RPMI8226 (cell line): ENCODE results near the gene INCA1.

Source experiments
- DNase-seq: peaks from one replicate; pipeline ENCODE4 v3.0.0-alpha.2; 2015

INCA1 gene

GRCh38 chr17:4947411-4948165 lies 49.7 kb downstream of the INCA1 start:
- peak; percentile 51 for DNase-seq

GRCh38 chr17:4947010-4947410 lies 50.3 kb downstream of the INCA1 start:
- no peak for DNase-seq

GRCh38 chr17:4946312-4946976 lies 50.9 kb downstream of the INCA1 start:
- DNase-seq, result no peak

- DNase-seq, result no peak
These were observed 51.4 kb downstream of the INCA1 start for GRCh38 chr17:4945944-4946280.

GRCh38 chr17:4945176-4945943 lies 52.0 kb downstream of the INCA1 start:
- peak; percentile 51 for DNase-seq

GRCh38 chr17:4944554-4945175 lies 52.7 kb downstream of the INCA1 start:
- DNase-seq, result no peak

GRCh38 chr17:4944163-4944553 lies 53.2 kb downstream of the INCA1 start:
- DNase-seq, result no peak

GRCh38 chr17:4942760-4943508 lies 54.4 kb downstream of the INCA1 start:
- no peak for DNase-seq

GRCh38 chr17:4941319-4941610 lies 56.1 kb downstream of the INCA1 start:
- DNase-seq, result no peak

- DNase-seq, result no peak
These were observed 56.6 kb downstream of the INCA1 start for GRCh38 chr17:4940555-4941318.

GRCh38 chr17:4939796-4940554 lies 57.3 kb downstream of the INCA1 start, which contains the start of the genes RNF167 and SLC25A11:
Gene RNF167 (plus strand): TSS chr17:4940268. CDS start chr17:4940910, 642 bp downstream.
Gene SLC25A11 (minus strand): TSS chr17:4940046. CDS start chr17:4939910, 136 bp downstream.
- peak; percentile 96 for DNase-seq

- DNase-seq, result no peak
These were observed 57.9 kb downstream of the INCA1 start for GRCh38 chr17:4939546-4939795.

GRCh38 chr17:4938688-4939545 lies 58.4 kb downstream of the INCA1 start:
- peak; percentile 31 for DNase-seq
